SK-N-SH (cell line): Measurements from ENCODE around the gene RCE1. TPM values are rescaled to one million over a fixed set of nuclear protein-coding genes. Genes with fewer than 3 reads are reported as not detected.
"Not testable (repeated sequence)": the region's sequence is repeated elsewhere in the genome, so short reads cannot be mapped to it uniquely, and the experiment has no call there.

Experiments used
- CTCF ChIA-PET: fragments of 300-600, 350-600 bp; formaldehyde crosslinking; extraction: SDS; loops from one replicate; lab custom pipeline; 2021; lab: Yijun Ruan, JAX
- POLR2A ChIA-PET: fragments of 350-600 bp; sonication (Branson Sonifier 250); formaldehyde crosslinking; extraction: SDS; loops from one replicate; lab custom pipeline; 2020; ENCODE audit warnings: antibody characterized with exemption, inconsistent platforms; lab: Yijun Ruan, JAX
- DNase-seq: peaks from one replicate; pipeline ENCODE4 v3.0.0; 2012
- H2AFZ ChIP-seq: fragments of 200-600 bp; sonication (generic); 2 replicates; pipeline ENCODE4 v1.8.1; 2016; ENCODE audit warnings: antibody characterized with exemption, mild to moderate bottlenecking, low read depth
- H3F3A ChIP-seq: fragments of 200-600 bp; sonication (generic); replicated peaks from 2 replicates; pipeline ENCODE3; 2016; ENCODE audit warnings: antibody characterized with exemption, mild to moderate bottlenecking; ENCODE audit not compliant: insufficient read depth
- H3K27ac ChIP-seq, 2 experiments: fragments of 200-500 bp in 1 of 2; fragments of 200-600 bp in 1 of 2; sonication (Bioruptor generic) in 1 of 2; sonication (generic), shearing (Covaris generic) in 1 of 2; 2 replicates each; pipeline versions ENCODE4 v1.5.1 to v1.6.1; 2014 to 2016; ENCODE audit warnings: low read depth in 2 of 2, inconsistent platforms in 1 of 2, low read length in 1 of 2, mild to moderate bottlenecking in 1 of 2, mixed read lengths in 1 of 2
- H3K27me3 ChIP-seq: fragments of 200-600 bp; sonication (generic), shearing (Covaris generic); 2 replicates; pipeline ENCODE4 v1.6.1; 2016; ENCODE audit warnings: mixed run types; ENCODE audit not compliant: insufficient read depth
- H3K36me3 ChIP-seq, 2 experiments: fragments of 200-500 bp in 1 of 2; fragments of 200-600 bp in 1 of 2; sonication (Bioruptor generic) in 1 of 2; sonication (generic) in 1 of 2; replicated peaks in 1 of 2; 2 replicates each; pipeline versions ENCODE3 to v1.5.1; 2014 to 2016; ENCODE audit warnings: low read length in 1 of 2, mild to moderate bottlenecking in 1 of 2; ENCODE audit not compliant: insufficient read depth in 2 of 2, control insufficient read depth in 1 of 2
- H3K4me1 ChIP-seq, 2 experiments: fragments of 200-500 bp in 1 of 2; fragments of 200-600 bp in 1 of 2; sonication (Bioruptor generic) in 1 of 2; sonication (generic), shearing (Covaris generic) in 1 of 2; 2 replicates each; pipeline versions ENCODE4 v1.5.1 to v1.6.1; 2014 to 2016; ENCODE audit warnings: low read depth in 1 of 2, low read length in 1 of 2, mixed run types in 1 of 2; ENCODE audit not compliant: insufficient read depth in 2 of 2, control insufficient read depth in 1 of 2
- H3K4me2 ChIP-seq: fragments of 200-600 bp; sonication (generic), shearing (Covaris generic); 2 replicates; pipeline ENCODE4 v1.6.1; 2017; ENCODE audit warnings: mixed run types
- H3K4me3 ChIP-seq, 2 experiments: fragments of 200-500 bp in 1 of 2; fragments of 200-600 bp in 1 of 2; sonication (Bioruptor generic) in 1 of 2; sonication (generic), shearing (Covaris generic) in 1 of 2; 2 replicates each; pipeline versions ENCODE4 v1.5.1 to v1.8.1; 2014 to 2016; ENCODE audit warnings: low read depth in 2 of 2, inconsistent platforms in 1 of 2, low read length in 1 of 2, mild to moderate bottlenecking in 1 of 2, mixed read lengths in 1 of 2, moderate library complexity in 1 of 2
- H3K79me2 ChIP-seq: fragments of 200-600 bp; sonication (generic); 2 replicates; pipeline ENCODE4 v1.8.1; 2017; ENCODE audit warnings: mild to moderate bottlenecking; ENCODE audit not compliant: insufficient read depth
- H3K9ac ChIP-seq: fragments of 200-600 bp; sonication (generic); 2 replicates; pipeline ENCODE4 v1.6.1; 2017; ENCODE audit warnings: mixed run types
- H3K9me2 ChIP-seq: fragments of 200-600 bp; sonication (generic); 2 replicates; pipeline ENCODE4 v1.6.1; 2017; ENCODE audit warnings: mixed run types
- H3K9me3 ChIP-seq: fragments of 200-600 bp; sonication (generic); 2 replicates; pipeline ENCODE4 v1.6.1; 2017; ENCODE audit warnings: mixed run types, mild to moderate bottlenecking, moderate library complexity
- H4K20me1 ChIP-seq: fragments of 200-600 bp; sonication (generic); 2 replicates; pipeline ENCODE4 v1.6.1; 2017; ENCODE audit warnings: mild to moderate bottlenecking, mixed run types; ENCODE audit not compliant: insufficient read depth
- ELF1 ChIP-seq: IDR thresholded peaks from 2 replicates; pipeline ENCODE4 v1.4.0; 2012
- POLR2AphosphoS5 ChIP-seq: IDR thresholded peaks from 2 replicates; pipeline ENCODE4 v1.6.1; 2012; ENCODE audit warnings: low read depth, low read length
- RXRA ChIP-seq: IDR thresholded peaks from 2 replicates; pipeline ENCODE4 v1.4.0; 2012; ENCODE audit warnings: low read depth, mild to moderate bottlenecking, borderline replicate concordance
- TCF12 ChIP-seq: IDR thresholded peaks from 2 replicates; pipeline ENCODE4 v1.4.0; 2012
- ZBTB33 ChIP-seq: IDR thresholded peaks from 2 replicates; pipeline ENCODE4 v1.4.0; 2012; ENCODE audit warnings: low read depth, borderline replicate concordance
- polyA plus RNA-seq, 3 experiments: library from polyadenylated mRNA; depleted of rRNA; stranded (reverse); fragments of >200 nt; gene quantifications; 2 replicates each; pipeline ENCODE4 v1.2.3, GENCODE V29; 2012
- TF ChIP-seq, protein P1 (sequence below): fragments of 150-350 bp; IDR thresholded peaks from 2 replicates; pipeline ENCODE4 v1.6.1; 2016; ENCODE audit warnings: mild to moderate bottlenecking, low read depth, low read length
- TF ChIP-seq, protein P2 (sequence below): IDR thresholded peaks from 2 replicates; pipeline ENCODE4 v1.4.0; 2012; ENCODE audit warnings: low read depth
- TF ChIP-seq, protein P3 (sequence below): IDR thresholded peaks from 2 replicates; pipeline ENCODE4; 2012

The RCE1 gene
- polyA plus RNA-seq, 1 of the 3 experiments (the other 2 are of a cell fraction): 25.0 TPM

- peak; percentile 88 for TF ChIP-seq ELF1
- TF ChIP-seq, protein P1, sequence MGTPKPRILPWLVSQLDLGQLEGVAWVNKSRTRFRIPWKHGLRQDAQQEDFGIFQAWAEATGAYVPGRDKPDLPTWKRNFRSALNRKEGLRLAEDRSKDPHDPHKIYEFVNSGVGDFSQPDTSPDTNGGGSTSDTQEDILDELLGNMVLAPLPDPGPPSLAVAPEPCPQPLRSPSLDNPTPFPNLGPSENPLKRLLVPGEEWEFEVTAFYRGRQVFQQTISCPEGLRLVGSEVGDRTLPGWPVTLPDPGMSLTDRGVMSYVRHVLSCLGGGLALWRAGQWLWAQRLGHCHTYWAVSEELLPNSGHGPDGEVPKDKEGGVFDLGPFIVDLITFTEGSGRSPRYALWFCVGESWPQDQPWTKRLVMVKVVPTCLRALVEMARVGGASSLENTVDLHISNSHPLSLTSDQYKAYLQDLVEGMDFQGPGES: no peak
- TF ChIP-seq RXRA: no peak
- no peak for TF ChIP-seq ZBTB33
- TF ChIP-seq, protein P2, sequence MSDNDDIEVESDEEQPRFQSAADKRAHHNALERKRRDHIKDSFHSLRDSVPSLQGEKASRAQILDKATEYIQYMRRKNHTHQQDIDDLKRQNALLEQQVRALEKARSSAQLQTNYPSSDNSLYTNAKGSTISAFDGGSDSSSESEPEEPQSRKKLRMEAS: peak; percentile 22; the same call in 1 of the 2 replicates
- no peak; the same call in 1 of the 2 replicates for TF ChIP-seq TCF12
- TF ChIP-seq POLR2AphosphoS5: peak; percentile 90
- TF ChIP-seq, protein P3, sequence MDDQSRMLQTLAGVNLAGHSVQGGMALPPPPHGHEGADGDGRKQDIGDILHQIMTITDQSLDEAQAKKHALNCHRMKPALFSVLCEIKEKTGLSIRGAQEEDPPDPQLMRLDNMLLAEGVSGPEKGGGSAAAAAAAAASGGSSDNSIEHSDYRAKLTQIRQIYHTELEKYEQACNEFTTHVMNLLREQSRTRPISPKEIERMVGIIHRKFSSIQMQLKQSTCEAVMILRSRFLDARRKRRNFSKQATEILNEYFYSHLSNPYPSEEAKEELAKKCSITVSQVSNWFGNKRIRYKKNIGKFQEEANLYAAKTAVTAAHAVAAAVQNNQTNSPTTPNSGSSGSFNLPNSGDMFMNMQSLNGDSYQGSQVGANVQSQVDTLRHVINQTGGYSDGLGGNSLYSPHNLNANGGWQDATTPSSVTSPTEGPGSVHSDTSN: peak; percentile 7; the same call in 1 of the 2 replicates
Measured at GRCh38 chr11:66842896-66843775, at the start of gene RCE1 (continued).

GRCh38 chr11:66799815-66800214 is 43.4 kb upstream of the RCE1 start:
- H3K4me2 ChIP-seq, H3K79me2 ChIP-seq, POLR2A ChIA-PET, H4K20me1 ChIP-seq, H3K27me3 ChIP-seq, DNase-seq, H3K9ac ChIP-seq, H3F3A ChIP-seq, H3K9me3 ChIP-seq, H3K4me3 ChIP-seq, H3K4me1 ChIP-seq, H3K27ac ChIP-seq, H3K36me3 ChIP-seq, H3K9me2 ChIP-seq, H2AFZ ChIP-seq: not testable (repeated sequence)
- CTCF ChIA-PET: interaction anchor here (1.3 kb wide), 1 partner anchor 10 kb away, joined by 3 read pairs; no protein-coding TSS in a partner anchor
